Measurements from ENCODE around the gene ASB7. TPM values are rescaled to one million over a fixed set of nuclear protein-coding genes. Genes with fewer than 3 reads are reported as not detected.
A peak's percentile ranks its signal among the peaks of the same experiment; 100 is the strongest.

ASB7 gene
- polyA plus RNA-seq (2013, experiment 1 of 2), result 6.9 TPM
- polyA plus RNA-seq (2013, experiment 2 of 2), result 6.3 TPM

- H3K4me1 ChIP-seq (ENCODE audit: insufficient read depth, low read length), result peaks cover 10% of the 10 kb centered on the region
- peak within 1 kb of the TSS; percentile 77 for H3K4me3 ChIP-seq (ENCODE audit: low read length)
- H3K27ac ChIP-seq (ENCODE audit: low read depth, low read length), result peak within 1 kb of the TSS; percentile 69
- peaks cover 20% of the 10 kb centered on the region for H3K36me3 ChIP-seq (ENCODE audit: insufficient read depth, low read length)
- under 1% methylated on average over 50 of the region's 51 CpGs for WGBS
- no peaks in the 10 kb centered on the region for H3K9me3 ChIP-seq (ENCODE audit: insufficient read depth, low read depth, low read length)
- H3K27me3 ChIP-seq (ENCODE audit: insufficient read depth, low read length), result no peaks in the 10 kb centered on the region
- H3K9ac ChIP-seq (ENCODE audit: low read depth, low read length), result peak within 1 kb of the TSS; percentile 67
Measured at GRCh38 chr15:100602064-100602822, at the start of gene ASB7, which contains the start of gene LINS1. ASB7 (plus strand) TSS chr15:100602589; CDS start chr15:100612217, 9,628 bp downstream. LINS1 (minus strand) TSS chr15:100602184; CDS start chr15:100580842, 21,342 bp downstream.

DNA sequence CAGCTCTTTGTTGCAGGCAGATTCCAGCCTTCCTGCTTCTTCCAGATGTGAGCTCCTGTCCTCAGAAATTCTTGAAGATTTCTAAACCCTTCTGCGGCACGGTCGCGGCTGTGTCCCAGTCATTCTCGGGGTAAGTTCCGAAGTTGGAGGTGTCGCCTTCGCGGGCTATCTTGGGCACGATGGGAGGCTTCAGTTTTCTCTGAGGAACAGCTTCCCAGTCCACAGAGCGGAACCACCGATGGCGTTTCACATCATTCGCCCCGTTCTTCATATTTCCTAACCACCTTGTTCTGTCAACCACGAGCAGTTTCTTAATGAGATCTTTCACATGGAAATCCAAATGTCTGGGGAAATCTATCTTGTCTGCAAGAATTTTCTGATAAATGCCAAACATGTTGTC, 48.9 kb upstream of the ASB7 start:
- peaks cover 27% of the 10 kb centered on the region for H3K9me3 ChIP-seq (ENCODE audit: insufficient read depth, low read depth, low read length)
- no peak overlapping the region for H3K4me3 ChIP-seq (ENCODE audit: low read length)
- no peak overlapping the region for H3K27ac ChIP-seq (ENCODE audit: low read depth, low read length)
- no peaks in the 10 kb centered on the region for H3K4me1 ChIP-seq (ENCODE audit: insufficient read depth, low read length)
- no peaks in the 10 kb centered on the region for H3K27me3 ChIP-seq (ENCODE audit: insufficient read depth, low read length)
- H3K9ac ChIP-seq (ENCODE audit: low read depth, low read length), result no peak overlapping the region
- H3K36me3 ChIP-seq (ENCODE audit: insufficient read depth, low read length), result no peaks in the 10 kb centered on the region
- WGBS, result 97% methylated on average over 16 of the region's 16 CpGs

- WGBS, result 95% methylated on average over 50 of the region's 50 CpGs
- Histone ChIP-seq H3K4me3 (ENCODE audit: low read length) (no peak overlapping the region), H3K27ac (ENCODE audit: low read depth, low read length) (no peak overlapping the region), H3K27me3 (ENCODE audit: insufficient read depth, low read length) (no peaks in the 10 kb centered on the region), H3K9me3 (ENCODE audit: insufficient read depth, low read depth, low read length) (peaks cover 3% of the 10 kb centered on the region; the same call in 1 of the 2 replicates), H3K9ac (ENCODE audit: low read depth, low read length) (no peak overlapping the region), H3K36me3 (ENCODE audit: insufficient read depth, low read length) (no peaks in the 10 kb centered on the region), H3K4me1 (ENCODE audit: insufficient read depth, low read length) (no peaks in the 10 kb centered on the region)
Measured at GRCh38 chr15:100558771-100559254, 43.6 kb upstream of the ASB7 start.

DNA sequence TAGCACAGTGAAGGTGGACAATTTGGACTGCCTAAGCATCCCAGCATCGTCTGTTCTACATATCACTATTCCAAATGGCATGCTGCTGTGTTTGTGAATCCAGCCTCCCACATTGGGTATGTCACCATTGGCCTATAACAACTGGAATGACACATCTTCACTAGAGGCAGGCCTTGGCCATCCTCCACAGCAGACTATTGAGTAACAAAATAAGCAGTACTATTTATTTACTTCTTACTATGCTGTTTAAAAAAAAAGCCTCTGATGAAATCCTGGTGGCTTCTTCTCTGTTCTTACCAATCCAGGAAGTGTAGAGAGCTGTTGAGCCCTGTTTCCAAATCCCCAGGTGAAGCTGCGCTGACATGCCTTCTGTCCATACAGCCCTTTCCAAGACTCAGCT, 43.1 kb upstream of the ASB7 start:
- 98% methylated on average over 2 of the region's 2 CpGs for WGBS
- Histone ChIP-seq H3K4me3 (ENCODE audit: low read length) (no peak overlapping the region), H3K4me1 (ENCODE audit: insufficient read depth, low read length) (no peaks in the 10 kb centered on the region), H3K27ac (ENCODE audit: low read depth, low read length) (no peak overlapping the region), H3K27me3 (ENCODE audit: insufficient read depth, low read length) (no peaks in the 10 kb centered on the region), H3K9me3 (ENCODE audit: insufficient read depth, low read depth, low read length) (no peaks in the 10 kb centered on the region), H3K9ac (ENCODE audit: low read depth, low read length) (no peak overlapping the region), H3K36me3 (ENCODE audit: insufficient read depth, low read length) (no peaks in the 10 kb centered on the region)

- Histone ChIP-seq H3K4me3 (ENCODE audit: low read length) (no peak overlapping the region), H3K4me1 (ENCODE audit: insufficient read depth, low read length) (no peaks in the 10 kb centered on the region), H3K9ac (ENCODE audit: low read depth, low read length) (no peak overlapping the region), H3K27me3 (ENCODE audit: insufficient read depth, low read length) (no peaks in the 10 kb centered on the region), H3K36me3 (ENCODE audit: insufficient read depth, low read length) (no peaks in the 10 kb centered on the region), H3K9me3 (ENCODE audit: insufficient read depth, low read depth, low read length) (no peaks in the 10 kb centered on the region), H3K27ac (ENCODE audit: low read depth, low read length) (no peak overlapping the region)
Measured at GRCh38 chr15:100560323-100560722, 42.1 kb upstream of the ASB7 start.

DNA sequence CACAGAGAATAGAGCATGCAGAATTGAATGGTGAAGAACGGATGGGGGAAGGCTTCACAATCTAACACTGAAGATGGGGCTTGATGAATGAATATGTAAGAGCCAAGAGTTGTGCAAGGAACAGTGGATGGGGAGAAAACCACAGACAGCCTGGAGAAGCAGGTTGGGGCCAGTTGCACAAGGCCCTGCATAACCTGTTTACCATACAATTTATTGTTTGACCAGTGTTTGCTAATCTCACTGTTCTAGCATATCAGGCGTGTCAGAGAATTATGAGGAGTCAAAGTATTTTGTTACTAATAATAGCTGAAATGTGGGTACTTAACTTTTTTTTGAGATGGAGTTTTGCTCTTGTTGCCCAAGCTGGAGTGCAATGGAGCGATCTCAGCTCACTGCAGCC, 36.8 kb upstream of the ASB7 start:
- Histone ChIP-seq H3K27me3 (ENCODE audit: insufficient read depth, low read length) (no peaks in the 10 kb centered on the region), H3K36me3 (ENCODE audit: insufficient read depth, low read length) (peaks cover 9% of the 10 kb centered on the region; the same call in 1 of the 2 replicates), H3K4me3 (ENCODE audit: low read length) (no peak overlapping the region), H3K9me3 (ENCODE audit: insufficient read depth, low read depth, low read length) (no peaks in the 10 kb centered on the region), H3K9ac (ENCODE audit: low read depth, low read length) (no peak overlapping the region), H3K4me1 (ENCODE audit: insufficient read depth, low read length) (no peaks in the 10 kb centered on the region), H3K27ac (ENCODE audit: low read depth, low read length) (no peak overlapping the region)
- WGBS, result 90% methylated on average over 3 of the region's 3 CpGs

- H3K4me3 ChIP-seq (ENCODE audit: low read length), result no peak overlapping the region
- no peak overlapping the region for H3K27ac ChIP-seq (ENCODE audit: low read depth, low read length)
- no peak overlapping the region for H3K9ac ChIP-seq (ENCODE audit: low read depth, low read length)
- H3K27me3 ChIP-seq (ENCODE audit: insufficient read depth, low read length), result no peaks in the 10 kb centered on the region
- H3K4me1 ChIP-seq (ENCODE audit: insufficient read depth, low read length), result no peaks in the 10 kb centered on the region
- peaks cover 15% of the 10 kb centered on the region; the same call in 1 of the 2 replicates for H3K36me3 ChIP-seq (ENCODE audit: insufficient read depth, low read length)
- WGBS, result 88% methylated on average over 6 of the region's 6 CpGs
- no peaks in the 10 kb centered on the region for H3K9me3 ChIP-seq (ENCODE audit: insufficient read depth, low read depth, low read length)
Measured at GRCh38 chr15:100566850-100567628, 35.4 kb upstream of the ASB7 start.

GRCh38 chr15:100569391-100569790, 33.0 kb upstream of the ASB7 start:
- no peaks in the 10 kb centered on the region for H3K4me1 ChIP-seq (ENCODE audit: insufficient read depth, low read length)
- H3K27ac ChIP-seq (ENCODE audit: low read depth, low read length), result no peak overlapping the region
- 88% methylated on average over 8 of the region's 8 CpGs for WGBS
- no peaks in the 10 kb centered on the region for H3K9me3 ChIP-seq (ENCODE audit: insufficient read depth, low read depth, low read length)
- peaks cover 24% of the 10 kb centered on the region for H3K36me3 ChIP-seq (ENCODE audit: insufficient read depth, low read length)
- no peak overlapping the region for H3K4me3 ChIP-seq (ENCODE audit: low read length)
- H3K27me3 ChIP-seq (ENCODE audit: insufficient read depth, low read length), result no peaks in the 10 kb centered on the region
- no peak overlapping the region for H3K9ac ChIP-seq (ENCODE audit: low read depth, low read length)

DNA sequence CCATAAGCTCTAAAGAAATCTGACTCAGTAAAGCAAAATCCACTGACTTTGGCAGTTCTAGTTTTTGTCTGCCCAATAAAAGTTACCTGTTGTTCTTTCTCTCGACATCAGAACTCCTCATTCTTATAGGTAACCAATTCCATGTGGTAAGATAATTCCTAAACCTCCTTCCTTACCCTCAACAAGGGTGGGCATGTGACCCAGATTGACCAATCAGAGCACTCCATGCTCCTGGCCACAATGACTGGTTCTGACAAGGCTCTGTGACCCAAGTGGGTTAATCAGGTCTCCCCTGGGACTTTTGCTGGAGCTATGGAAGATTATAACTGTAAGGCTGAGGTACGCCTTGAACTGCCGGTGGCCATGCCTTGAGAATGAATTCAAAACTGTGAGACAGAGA, 32.1 kb upstream of the ASB7 start:
- Histone ChIP-seq H3K9ac (ENCODE audit: low read depth, low read length) (no peak overlapping the region), H3K27ac (ENCODE audit: low read depth, low read length) (no peak overlapping the region), H3K36me3 (ENCODE audit: insufficient read depth, low read length) (peaks cover 24% of the 10 kb centered on the region), H3K4me3 (ENCODE audit: low read length) (no peak overlapping the region), H3K4me1 (ENCODE audit: insufficient read depth, low read length) (no peaks in the 10 kb centered on the region), H3K27me3 (ENCODE audit: insufficient read depth, low read length) (no peaks in the 10 kb centered on the region), H3K9me3 (ENCODE audit: insufficient read depth, low read depth, low read length) (no peaks in the 10 kb centered on the region)
- 92% methylated on average over 3 of the region's 3 CpGs for WGBS

- WGBS, result 92% methylated on average over 4 of the region's 4 CpGs
Measured at GRCh38 chr15:100570735-100571313, 31.6 kb upstream of the ASB7 start.

More at GRCh38 chr15:100570735-100571313, 31.6 kb upstream of the ASB7 start:
- no peak overlapping the region for H3K27ac ChIP-seq (ENCODE audit: low read depth, low read length)
- H3K4me1 ChIP-seq (ENCODE audit: insufficient read depth, low read length), result no peaks in the 10 kb centered on the region
- no peaks in the 10 kb centered on the region for H3K27me3 ChIP-seq (ENCODE audit: insufficient read depth, low read length)
- no peaks in the 10 kb centered on the region for H3K9me3 ChIP-seq (ENCODE audit: insufficient read depth, low read depth, low read length)
- no peak overlapping the region for H3K4me3 ChIP-seq (ENCODE audit: low read length)
- no peak overlapping the region for H3K9ac ChIP-seq (ENCODE audit: low read depth, low read length)
- peaks cover 24% of the 10 kb centered on the region for H3K36me3 ChIP-seq (ENCODE audit: insufficient read depth, low read length)
